HepG2 (cell line): ENCODE results near the gene SERHL2. TPM values are rescaled to one million over a fixed set of nuclear protein-coding genes. Genes with fewer than 3 reads are reported as not detected.

Experiments
- CBX2 ChIP-seq, 2 experiments: fragments of 200-600 bp in 1 of 2; sonication (generic); formaldehyde crosslinking in 1 of 2; IDR thresholded peaks; 2 replicates each; pipeline versions ENCODE4 v1.7.0 to v1.8.1; 2018 to 2022; ENCODE audit warnings: low read depth in 2 of 2, low read length in 1 of 2, mild to moderate bottlenecking in 1 of 2, missing genetic modification reagents in 1 of 2
- HOXA9 ChIP-seq: sonication (generic); formaldehyde crosslinking; IDR thresholded peaks from 2 replicates; pipeline ENCODE4 v1.8.1; 2022; ENCODE audit warnings: missing genetic modification reagents, mild to moderate bottlenecking, moderate library complexity, borderline replicate concordance
- JUN ChIP-seq: sonication (generic); formaldehyde crosslinking; IDR thresholded peaks from 2 replicates; pipeline ENCODE4 v1.4.0; 2020; ENCODE audit warnings: mild to moderate bottlenecking, missing genetic modification reagents
- NFATC3 ChIP-seq: sonication (generic); formaldehyde crosslinking; IDR thresholded peaks from 2 replicates; pipeline ENCODE4 v1.5.1; 2020; ENCODE audit warnings: mild to moderate bottlenecking, missing genetic modification reagents
- NR2F2 ChIP-seq: IDR thresholded peaks from 2 replicates; pipeline ENCODE4 v1.6.1; 2012; ENCODE audit warnings: low read depth, inconsistent platforms, borderline replicate concordance
- ZNF816 ChIP-seq: sonication (generic); formaldehyde crosslinking; IDR thresholded peaks from 2 replicates; pipeline ENCODE4 v1.8.0; 2022; ENCODE audit warnings: missing genetic modification reagents, mild to moderate bottlenecking, borderline replicate concordance
- polyA plus RNA-seq, 8 experiments: library from polyadenylated mRNA; depleted of rRNA in 3 of 8; stranded (reverse) in 7 of 8; unstranded in 1 of 8; fragments of >200 nt; fragmentation: Illumina TruSeq in 4 of 8; extraction: Trizol in 4 of 8; gene quantifications; 2 replicates each; pipeline versions ENCODE4 v1.2.1 to v1.2.3, GENCODE V29; 2011 to 2016; ENCODE audit warnings: low read depth in 4 of 8, missing spikeins in 1 of 8, mixed read lengths in 1 of 8; ENCODE audit not compliant: insufficient read depth in 1 of 8
- total RNA-seq, 5 experiments: library from RNA; depleted of rRNA; stranded (reverse); fragments of >200 nt; fragmentation: Illumina TruSeq; extraction: Trizol; gene quantifications; 2 replicates each; pipeline ENCODE4 v1.2.3, GENCODE V29; 2016; ENCODE audit warnings: low read depth in 1 of 5
- TF ChIP-seq, protein P1 (sequence below), 2 experiments: sonication (generic) in 1 of 2; formaldehyde crosslinking in 1 of 2; IDR thresholded peaks; 2 replicates each; pipeline versions ENCODE4 v1.4.0 to v1.6.1; 2016 to 2020; ENCODE audit warnings: borderline replicate concordance in 1 of 2, low read depth in 1 of 2, mild to moderate bottlenecking in 1 of 2, missing genetic modification reagents in 1 of 2
- TF ChIP-seq, protein P2 (sequence below): sonication (generic); formaldehyde crosslinking; IDR thresholded peaks from 2 replicates; pipeline ENCODE4 v1.4.0; 2020; ENCODE audit warnings: missing genetic modification reagents
- TF ChIP-seq, protein P3 (sequence below): sonication (generic); formaldehyde crosslinking; IDR thresholded peaks from 2 replicates; pipeline ENCODE4 v1.5.1; 2020; ENCODE audit warnings: mild to moderate bottlenecking, missing genetic modification reagents
- TF ChIP-seq, protein P4 (sequence below): sonication (generic); formaldehyde crosslinking; conservative IDR thresholded peaks from 2 replicates; pipeline ENCODE4 v1.5.0; 2020; ENCODE audit warnings: missing genetic modification reagents

Gene SERHL2
- total and polyA plus RNA-seq, 2 of the 13 experiments (the other 11 are each of a cell fraction or from before 2014, with no cell fraction given), result 1.0 to 1.8 TPM

DNA sequence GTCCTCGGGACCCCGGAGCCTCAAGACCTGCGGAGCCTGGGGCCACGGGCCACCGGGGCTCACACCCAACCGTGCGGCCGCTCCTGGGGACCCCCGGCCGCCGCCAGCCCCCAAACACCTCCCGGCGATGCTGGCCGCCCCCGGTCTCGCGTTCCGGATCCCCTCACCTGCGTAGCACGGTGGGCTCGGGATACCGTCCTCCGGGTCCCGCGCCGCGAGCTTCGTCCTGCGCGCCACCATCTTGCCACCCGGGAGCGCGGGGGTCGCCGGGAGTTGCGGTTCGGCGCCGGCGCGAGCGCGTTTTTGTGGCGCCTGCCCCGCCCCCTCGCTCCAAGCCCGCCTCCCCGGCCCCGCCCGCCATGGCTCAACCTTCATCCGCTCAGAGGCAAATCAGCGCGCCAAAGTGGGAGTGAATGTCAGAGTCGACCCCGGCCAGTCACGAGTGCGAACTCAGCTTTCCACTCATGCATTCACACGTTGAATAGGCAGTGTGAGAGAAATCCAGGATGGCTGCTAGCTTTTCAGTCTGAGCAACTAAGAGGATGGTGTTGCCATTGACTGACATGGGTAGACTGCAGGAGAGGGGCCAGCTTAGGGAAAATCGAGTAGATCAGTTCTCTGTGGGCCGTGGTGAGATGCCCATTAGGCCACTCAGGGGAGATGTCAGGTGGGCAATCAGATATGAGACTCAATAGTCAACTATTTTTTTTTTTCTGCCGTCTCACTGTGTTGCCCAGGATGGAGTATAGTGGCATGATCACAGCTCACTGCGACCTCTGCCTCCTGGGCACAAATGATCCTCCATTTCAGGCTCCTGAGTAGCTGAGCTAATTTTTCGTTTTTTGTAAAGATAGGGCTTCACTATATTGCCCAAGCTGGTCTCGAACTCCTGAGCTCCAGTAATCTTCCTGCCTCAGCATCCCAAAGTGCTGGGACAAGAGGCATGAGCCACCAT lies 28.3 kb downstream of the SERHL2 start (continued):
- TF ChIP-seq, protein P1, sequence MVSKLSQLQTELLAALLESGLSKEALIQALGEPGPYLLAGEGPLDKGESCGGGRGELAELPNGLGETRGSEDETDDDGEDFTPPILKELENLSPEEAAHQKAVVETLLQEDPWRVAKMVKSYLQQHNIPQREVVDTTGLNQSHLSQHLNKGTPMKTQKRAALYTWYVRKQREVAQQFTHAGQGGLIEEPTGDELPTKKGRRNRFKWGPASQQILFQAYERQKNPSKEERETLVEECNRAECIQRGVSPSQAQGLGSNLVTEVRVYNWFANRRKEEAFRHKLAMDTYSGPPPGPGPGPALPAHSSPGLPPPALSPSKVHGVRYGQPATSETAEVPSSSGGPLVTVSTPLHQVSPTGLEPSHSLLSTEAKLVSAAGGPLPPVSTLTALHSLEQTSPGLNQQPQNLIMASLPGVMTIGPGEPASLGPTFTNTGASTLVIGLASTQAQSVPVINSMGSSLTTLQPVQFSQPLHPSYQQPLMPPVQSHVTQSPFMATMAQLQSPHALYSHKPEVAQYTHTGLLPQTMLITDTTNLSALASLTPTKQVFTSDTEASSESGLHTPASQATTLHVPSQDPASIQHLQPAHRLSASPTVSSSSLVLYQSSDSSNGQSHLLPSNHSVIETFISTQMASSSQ (IDR thresholded peaks at IDR 0.05; ENCODE audit: low read depth), result no peak
- TF ChIP-seq, protein P1 (CRISPR knock-in tag; IDR thresholded peaks at IDR 0.05; ENCODE audit: borderline replicate concordance), result no peak
- TF ChIP-seq NFATC3 (no peak), CBX2 (IDR thresholded peaks at IDR 0.05; ENCODE audit: low read depth, low read length) (no peak), CBX2 (CRISPR knock-in tag; IDR thresholded peaks at IDR 0.05; ENCODE audit: low read depth) (no peak), JUN (CRISPR knock-in tag) (no peak), HOXA9 (CRISPR knock-in tag) (no peak), ZNF816 (CRISPR knock-in tag) (no peak), NR2F2 (no peak)
- TF ChIP-seq, protein P2, sequence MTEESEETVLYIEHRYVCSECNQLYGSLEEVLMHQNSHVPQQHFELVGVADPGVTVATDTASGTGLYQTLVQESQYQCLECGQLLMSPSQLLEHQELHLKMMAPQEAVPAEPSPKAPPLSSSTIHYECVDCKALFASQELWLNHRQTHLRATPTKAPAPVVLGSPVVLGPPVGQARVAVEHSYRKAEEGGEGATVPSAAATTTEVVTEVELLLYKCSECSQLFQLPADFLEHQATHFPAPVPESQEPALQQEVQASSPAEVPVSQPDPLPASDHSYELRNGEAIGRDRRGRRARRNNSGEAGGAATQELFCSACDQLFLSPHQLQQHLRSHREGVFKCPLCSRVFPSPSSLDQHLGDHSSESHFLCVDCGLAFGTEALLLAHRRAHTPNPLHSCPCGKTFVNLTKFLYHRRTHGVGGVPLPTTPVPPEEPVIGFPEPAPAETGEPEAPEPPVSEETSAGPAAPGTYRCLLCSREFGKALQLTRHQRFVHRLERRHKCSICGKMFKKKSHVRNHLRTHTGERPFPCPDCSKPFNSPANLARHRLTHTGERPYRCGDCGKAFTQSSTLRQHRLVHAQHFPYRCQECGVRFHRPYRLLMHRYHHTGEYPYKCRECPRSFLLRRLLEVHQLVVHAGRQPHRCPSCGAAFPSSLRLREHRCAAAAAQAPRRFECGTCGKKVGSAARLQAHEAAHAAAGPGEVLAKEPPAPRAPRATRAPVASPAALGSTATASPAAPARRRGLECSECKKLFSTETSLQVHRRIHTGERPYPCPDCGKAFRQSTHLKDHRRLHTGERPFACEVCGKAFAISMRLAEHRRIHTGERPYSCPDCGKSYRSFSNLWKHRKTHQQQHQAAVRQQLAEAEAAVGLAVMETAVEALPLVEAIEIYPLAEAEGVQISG (CRISPR knock-in tag), result peak; percentile 68
- TF ChIP-seq, protein P3, sequence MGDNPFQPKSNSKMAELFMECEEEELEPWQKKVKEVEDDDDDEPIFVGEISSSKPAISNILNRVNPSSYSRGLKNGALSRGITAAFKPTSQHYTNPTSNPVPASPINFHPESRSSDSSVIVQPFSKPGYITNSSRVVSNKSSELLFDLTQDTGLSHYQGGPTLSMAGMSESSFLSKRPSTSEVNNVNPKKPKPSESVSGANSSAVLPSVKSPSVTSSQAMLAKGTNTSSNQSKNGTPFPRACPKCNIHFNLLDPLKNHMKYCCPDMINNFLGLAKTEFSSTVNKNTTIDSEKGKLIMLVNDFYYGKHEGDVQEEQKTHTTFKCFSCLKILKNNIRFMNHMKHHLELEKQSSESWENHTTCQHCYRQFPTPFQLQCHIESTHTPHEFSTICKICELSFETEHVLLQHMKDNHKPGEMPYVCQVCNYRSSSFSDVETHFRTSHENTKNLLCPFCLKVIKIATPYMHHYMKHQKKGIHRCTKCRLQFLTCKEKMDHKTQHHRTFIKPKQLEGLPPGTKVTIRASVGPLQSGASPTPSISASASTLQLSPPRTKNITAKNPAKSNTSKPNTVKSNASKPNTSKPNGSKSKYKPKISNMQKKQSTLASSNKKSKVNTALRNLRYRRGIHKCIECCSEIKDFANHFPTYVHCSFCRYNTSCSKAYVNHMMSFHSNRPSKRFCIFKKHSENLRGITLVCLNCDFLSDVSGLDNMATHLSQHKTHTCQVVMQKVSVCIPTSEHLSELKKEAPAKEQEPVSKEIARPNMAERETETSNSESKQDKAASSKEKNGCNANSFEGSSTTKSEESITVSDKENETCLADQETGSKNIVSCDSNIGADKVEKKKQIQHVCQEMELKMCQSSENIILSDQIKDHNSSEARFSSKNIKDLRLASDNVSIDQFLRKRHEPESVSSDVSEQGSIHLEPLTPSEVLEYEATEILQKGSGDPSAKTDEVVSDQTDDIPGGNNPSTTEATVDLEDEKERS (CRISPR knock-in tag), result no peak
- TF ChIP-seq, protein P4, sequence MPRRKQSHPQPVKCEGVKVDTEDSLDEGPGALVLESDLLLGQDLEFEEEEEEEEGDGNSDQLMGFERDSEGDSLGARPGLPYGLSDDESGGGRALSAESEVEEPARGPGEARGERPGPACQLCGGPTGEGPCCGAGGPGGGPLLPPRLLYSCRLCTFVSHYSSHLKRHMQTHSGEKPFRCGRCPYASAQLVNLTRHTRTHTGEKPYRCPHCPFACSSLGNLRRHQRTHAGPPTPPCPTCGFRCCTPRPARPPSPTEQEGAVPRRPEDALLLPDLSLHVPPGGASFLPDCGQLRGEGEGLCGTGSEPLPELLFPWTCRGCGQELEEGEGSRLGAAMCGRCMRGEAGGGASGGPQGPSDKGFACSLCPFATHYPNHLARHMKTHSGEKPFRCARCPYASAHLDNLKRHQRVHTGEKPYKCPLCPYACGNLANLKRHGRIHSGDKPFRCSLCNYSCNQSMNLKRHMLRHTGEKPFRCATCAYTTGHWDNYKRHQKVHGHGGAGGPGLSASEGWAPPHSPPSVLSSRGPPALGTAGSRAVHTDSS (CRISPR knock-in tag), result no peak
